IMR-90 (cell line): ENCODE results near the gene CYB5R3.

ENCODE experiments used
- BHLHE40 ChIP-seq: fragments of 150-350 bp; IDR thresholded peaks from 2 replicates; pipeline ENCODE4 v1.6.1; 2016; ENCODE audit warnings: mild to moderate bottlenecking, low read depth, low read length
- CHD1 ChIP-seq: IDR thresholded peaks from 2 replicates; pipeline ENCODE4 v1.6.1; 2012; ENCODE audit warnings: low read depth, low read length, improper control_type of control experiment
- CTCF ChIP-seq: conservative IDR thresholded peaks from 2 replicates; pipeline ENCODE4 v1.5.1; 2012; ENCODE audit warnings: mild to moderate bottlenecking, low read depth, low read length, improper control_type of control experiment
- ELK1 ChIP-seq: fragments of 150-350 bp; IDR thresholded peaks from 2 replicates; pipeline ENCODE4 v1.6.1; 2016; ENCODE audit warnings: low read depth, mild to moderate bottlenecking, low read length, moderate library complexity, borderline replicate concordance
- FOS ChIP-seq: fragments of 150-350 bp; IDR thresholded peaks from 2 replicates; pipeline ENCODE4 v1.6.1; 2016; ENCODE audit warnings: low read depth, low read length
- POLR2A ChIP-seq: IDR thresholded peaks from 2 replicates; pipeline ENCODE4 v1.6.1; 2012; ENCODE audit warnings: mild to moderate bottlenecking, low read depth, low read length
- RAD21 ChIP-seq: IDR thresholded peaks from 2 replicates; pipeline ENCODE4 v1.6.1; 2012; ENCODE audit warnings: low read length, improper control_type of control experiment
- SMC3 ChIP-seq: fragments of 150-350 bp; IDR thresholded peaks from 2 replicates; pipeline ENCODE4 v1.6.1; 2016; ENCODE audit warnings: low read depth, mild to moderate bottlenecking, antibody characterized with exemption, low read length, moderate library complexity

- TF ChIP-seq CTCF (no peak), RAD21 (no peak), BHLHE40 (no peak), SMC3 (no peak), POLR2A (no peak), ELK1 (no peak), CHD1 (no peak), FOS (no peak)
Measured at GRCh38 chr22:42636506-42636905, 12.7 kb downstream of the CYB5R3 start.
